PC-3 (cell line): ENCODE measurements around the gene ABLIM2.

ENCODE experiments used
- EZH2 ChIP-seq: fragments of 300-600 bp; sonication (generic); IDR thresholded peaks from one replicate; pipeline ENCODE4 v1.6.1; 2017; ENCODE audit warnings: antibody characterized with exemption, mild to moderate bottlenecking, low read length; ENCODE audit not compliant: unreplicated experiment
- TF ChIP-seq, protein P1 (sequence below): fragments of 300-600 bp; sonication (generic); conservative IDR thresholded peaks from 2 replicates; pipeline ENCODE4 v1.5.1; 2017; ENCODE audit warnings: antibody characterized with exemption, low read depth, mild to moderate bottlenecking, low read length

DNA sequence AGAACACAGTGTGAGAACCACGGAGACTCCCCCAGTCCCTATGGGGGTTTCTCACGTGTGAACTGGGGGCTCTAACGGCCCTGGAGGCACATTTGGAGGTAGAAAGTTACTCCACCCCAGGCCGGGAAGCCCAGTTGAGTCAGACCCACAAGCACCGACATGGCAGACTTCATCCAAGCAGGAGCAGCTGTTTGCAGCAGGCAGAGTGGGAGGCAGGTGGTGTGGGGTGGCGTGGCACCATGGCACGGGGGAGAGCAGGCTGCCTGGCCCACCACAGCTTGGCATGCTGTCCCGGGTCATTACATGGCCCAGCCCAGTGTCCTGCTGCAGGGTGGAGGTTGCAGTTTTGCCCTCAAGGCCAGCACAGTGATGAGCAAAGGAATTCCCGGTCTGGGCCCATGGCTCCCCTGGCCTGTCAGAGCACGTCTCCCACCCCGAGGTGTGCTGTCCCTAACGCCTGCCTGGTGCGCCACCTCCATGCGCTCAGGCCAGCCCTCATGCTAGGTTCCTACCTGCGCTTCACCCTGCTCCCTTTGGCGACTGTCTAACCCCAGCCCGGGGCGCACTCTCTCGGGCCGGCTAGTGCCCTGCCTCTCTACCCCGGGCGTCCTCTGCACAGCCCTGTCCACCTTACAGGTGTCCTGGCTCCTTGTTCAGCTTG is 128.4 kb downstream of the ABLIM2 start:
- TF ChIP-seq, protein P1, sequence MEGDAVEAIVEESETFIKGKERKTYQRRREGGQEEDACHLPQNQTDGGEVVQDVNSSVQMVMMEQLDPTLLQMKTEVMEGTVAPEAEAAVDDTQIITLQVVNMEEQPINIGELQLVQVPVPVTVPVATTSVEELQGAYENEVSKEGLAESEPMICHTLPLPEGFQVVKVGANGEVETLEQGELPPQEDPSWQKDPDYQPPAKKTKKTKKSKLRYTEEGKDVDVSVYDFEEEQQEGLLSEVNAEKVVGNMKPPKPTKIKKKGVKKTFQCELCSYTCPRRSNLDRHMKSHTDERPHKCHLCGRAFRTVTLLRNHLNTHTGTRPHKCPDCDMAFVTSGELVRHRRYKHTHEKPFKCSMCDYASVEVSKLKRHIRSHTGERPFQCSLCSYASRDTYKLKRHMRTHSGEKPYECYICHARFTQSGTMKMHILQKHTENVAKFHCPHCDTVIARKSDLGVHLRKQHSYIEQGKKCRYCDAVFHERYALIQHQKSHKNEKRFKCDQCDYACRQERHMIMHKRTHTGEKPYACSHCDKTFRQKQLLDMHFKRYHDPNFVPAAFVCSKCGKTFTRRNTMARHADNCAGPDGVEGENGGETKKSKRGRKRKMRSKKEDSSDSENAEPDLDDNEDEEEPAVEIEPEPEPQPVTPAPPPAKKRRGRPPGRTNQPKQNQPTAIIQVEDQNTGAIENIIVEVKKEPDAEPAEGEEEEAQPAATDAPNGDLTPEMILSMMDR = no peak
- no peak for TF ChIP-seq EZH2
